ENCODE results near the gene HSFX4. TPM values are rescaled to one million over a fixed set of nuclear protein-coding genes. Genes with fewer than 3 reads are reported as not detected.
A peak's percentile ranks its signal among the peaks of the same experiment; 100 is the strongest.
"Not testable (repeated sequence)": the region's sequence is repeated elsewhere in the genome, so short reads cannot be mapped to it uniquely, and the experiment has no call there.

HSFX4 gene
- total and polyA plus RNA-seq, 9 of the 15 experiments (the other 6 are each of a cell fraction or from before 2014, with no cell fraction given): 0.10 to 0.24 (median 0.14) TPM; not detected in 6

GRCh38 chrX:149937328-149937727 is 8.0 kb downstream of the HSFX4 start:
- WGBS (ENCODE audit: insufficient coverage, low coverage, missing lambda C conversion rate): 4% methylated on average over 4 of the region's 5 CpGs
- H3K9me3 ChIP-seq (replicated peaks; ENCODE audit: control insufficient read depth, insufficient read depth, low read depth, low read length); CTCF ChIA-PET (ENCODE audit: low intra/inter-chr PET ratio); H3K9me1 ChIP-seq (ENCODE audit: control insufficient read depth, insufficient read depth, low read length); BruUV-seq (replicated peaks); POLR2A ChIA-PET; DNase-seq (ENCODE audit: extremely low read depth in 1 of 4, low spot score in 3 of 4); in situ Hi-C loops (cut with MboI); H2AFZ ChIP-seq (ENCODE audit: low read depth, low read length); FAIRE-seq; H4K20me1 ChIP-seq (replicated peaks; ENCODE audit: control insufficient read depth, insufficient read depth, low read length); H3K27me3 ChIP-seq (ENCODE audit: control insufficient read depth in 2 of 2, insufficient read depth in 2 of 2, low read length in 2 of 2); H3K36me3 ChIP-seq (ENCODE audit: control insufficient read depth, insufficient read depth, low read length); ATAC-seq: not testable (repeated sequence)
- Histone ChIP-seq H3K4me3 (peak overlapping the region; percentile 95), H3K79me2 (ENCODE audit: control insufficient read depth, insufficient read depth, low read length) (peaks cover 13% of the 10 kb centered on the region), H3K4me1 (replicated peaks in 1 of 2; ENCODE audit: control insufficient read depth in 2 of 2, insufficient read depth in 2 of 2, low read length in 2 of 2) (peaks cover 0 to 15% of the 10 kb centered on the region in 2 experiments; a peak in 2 of 5 replicates), H3K27ac (ENCODE audit: extremely low read depth, low read depth, low read length) (peak overlapping the region; percentile 96), H3K9ac (ENCODE audit: insufficient read depth in 1 of 2, low read depth in 2 of 2, low read length in 2 of 2) (peak overlapping the region; percentile 96 to 97), H3K4me2 (ENCODE audit: insufficient read depth, low read length) (peak overlapping the region; percentile 96)
- TF ChIP-seq MAFG (tag; conservative IDR thresholded peaks at IDR 0.05) (peak; percentile 26; the same call in 1 of the 2 replicates), ZNF316 (IDR thresholded peaks at IDR 0.05) (peak; percentile 51; the same call in 1 of the 2 replicates), C11orf30 (IDR thresholded peaks at IDR 0.05; ENCODE audit: low read depth) (peak; percentile 57)
- intact Hi-C loops (cut with micrococcal nuclease): loop anchor here (5.0 kb wide), 1 partner anchor 40 kb away; no protein-coding TSS in a partner anchor

GRCh38 chrX:149937871-149938426 is 8.6 kb downstream of the HSFX4 start:
- DNase-seq (ENCODE audit: extremely low read depth in 1 of 4, low spot score in 3 of 4): peak in 2 of 4 experiments; percentile 8 to 15
- TF ChIP-seq POLR2B (IDR thresholded peaks at IDR 0.05; ENCODE audit: low read depth, partially characterized antibody) (peak; percentile 51), REST (IDR thresholded peaks at IDR 0.05; ENCODE audit: borderline replicate concordance) (no peak), REST (CRISPR knock-in tag; IDR thresholded peaks at IDR 0.05; ENCODE audit: low read depth) (no peak)
- TF ChIP-seq, protein P1, sequence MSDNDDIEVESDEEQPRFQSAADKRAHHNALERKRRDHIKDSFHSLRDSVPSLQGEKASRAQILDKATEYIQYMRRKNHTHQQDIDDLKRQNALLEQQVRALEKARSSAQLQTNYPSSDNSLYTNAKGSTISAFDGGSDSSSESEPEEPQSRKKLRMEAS (CRISPR knock-in tag; IDR thresholded peaks at IDR 0.05): peak; percentile 43; the same call in 1 of the 2 replicates

More at GRCh38 chrX:149937871-149938426, 8.6 kb downstream of the HSFX4 start:
- H3K27ac ChIP-seq (ENCODE audit: extremely low read depth, low read depth, low read length): peak overlapping the region; percentile 96
- H3K4me2 ChIP-seq (ENCODE audit: insufficient read depth, low read length): peak overlapping the region; percentile 96
- ChIA-PET CTCF (ENCODE audit: low intra/inter-chr PET ratio) (no interaction called here), POLR2A (no interaction called here)
- H3K9me1 ChIP-seq (ENCODE audit: control insufficient read depth, insufficient read depth, low read length): no peaks in the 10 kb centered on the region
- peaks cover 0 to 15% of the 10 kb centered on the region in 2 experiments; a peak in 2 of 5 replicates for H3K4me1 ChIP-seq (replicated peaks in 1 of 2; ENCODE audit: control insufficient read depth in 2 of 2, insufficient read depth in 2 of 2, low read length in 2 of 2)
- peak overlapping the region; percentile 96 to 97 for H3K9ac ChIP-seq (ENCODE audit: insufficient read depth in 1 of 2, low read depth in 2 of 2, low read length in 2 of 2)
- FAIRE-seq (no peak), ATAC-seq (no peak)
- H3K36me3 ChIP-seq (ENCODE audit: control insufficient read depth, insufficient read depth, low read length): 0 out of 3 replicates have a peak, but pooled peaks cover 3% of the 10 kb centered on the region
- H3K9me3 ChIP-seq (replicated peaks; ENCODE audit: control insufficient read depth, insufficient read depth, low read depth, low read length): no peaks in the 10 kb centered on the region
- in situ Hi-C loops (cut with MboI) (no loop called here), intact Hi-C loops (cut with micrococcal nuclease) (loop anchor here (5.0 kb wide), 1 partner anchor 41 kb away; no protein-coding TSS in a partner anchor)
- WGBS (ENCODE audit: insufficient coverage, low coverage, missing lambda C conversion rate): under 1% methylated on average over 16 of the region's 46 CpGs
- H4K20me1 ChIP-seq (replicated peaks; ENCODE audit: control insufficient read depth, insufficient read depth, low read length): no peaks in the 10 kb centered on the region
- no peaks in the 10 kb centered on the region for H3K27me3 ChIP-seq (ENCODE audit: control insufficient read depth in 2 of 2, insufficient read depth in 2 of 2, low read length in 2 of 2)
- TSS peak; percentile 61 for BruUV-seq (replicated peaks)
- H3K79me2 ChIP-seq (ENCODE audit: control insufficient read depth, insufficient read depth, low read length): peaks cover 13% of the 10 kb centered on the region
- H2AFZ ChIP-seq (ENCODE audit: low read depth, low read length): peak overlapping the region; percentile 93
- H3K4me3 ChIP-seq: peak overlapping the region; percentile 95

Measured in K562 (cell line).